ENCODE results near the gene OTUD3. TPM values are rescaled to one million over a fixed set of nuclear protein-coding genes. Genes with fewer than 3 reads are reported as not detected.
A peak's percentile ranks its signal among the peaks of the same experiment; 100 is the strongest.

OTUD3 gene
- total RNA-seq, 1 experiment from 2014 or later, result 14.7 TPM

DNA sequence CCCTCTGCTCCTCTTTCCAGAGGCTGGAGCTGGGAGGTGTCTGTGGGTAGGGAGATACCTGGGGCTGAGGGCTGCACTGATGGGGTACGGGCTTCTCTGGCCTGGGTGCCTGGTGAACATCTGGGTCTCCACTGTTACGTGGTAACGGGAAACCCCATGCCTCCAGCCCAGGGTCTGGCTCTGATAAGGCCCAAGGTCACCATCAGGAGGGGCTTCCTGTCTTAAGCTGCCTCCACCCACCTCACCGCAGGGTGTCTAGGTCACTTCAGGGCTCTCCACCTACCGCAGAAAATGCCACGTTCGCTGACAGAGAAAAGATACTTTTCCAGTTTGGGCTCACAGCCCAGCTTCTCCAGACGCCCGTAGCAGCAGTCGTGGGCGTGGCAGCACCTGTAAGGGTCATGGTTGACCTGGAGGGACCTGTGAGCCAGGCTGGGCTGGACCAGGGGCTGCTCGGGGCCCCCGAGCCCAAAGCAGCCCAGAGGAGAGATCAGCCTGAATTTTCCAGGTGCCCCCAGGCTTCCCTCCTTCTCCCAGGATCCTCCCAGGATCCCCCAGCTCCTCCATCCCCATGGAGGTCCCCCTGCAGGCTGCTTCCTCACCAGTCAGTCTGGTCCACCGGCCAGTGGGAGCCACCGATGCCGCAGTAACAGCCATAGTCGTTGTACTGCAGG, 40.0 kb downstream of the OTUD3 start:
- Mint-ChIP-seq H3K9me3 (ENCODE audit: low read depth, unreplicated experiment) (no peaks in the 10 kb centered on the region), H3K4me3 (ENCODE audit: low read depth, unreplicated experiment) (no peak overlapping the region), H3K4me1 (ENCODE audit: low read depth, unreplicated experiment) (peaks cover 49% of the 10 kb centered on the region), H3K27me3 (ENCODE audit: unreplicated experiment) (no peaks in the 10 kb centered on the region), H3K27ac (ENCODE audit: unreplicated experiment) (peak overlapping the region; percentile 63), H3K36me3 (ENCODE audit: insufficient read depth, unreplicated experiment) (peaks cover 12% of the 10 kb centered on the region)
- BruUV-seq (replicated peaks), result no TSS peak
- no peak for DNase-seq
- TF ChIP-seq, protein P1, sequence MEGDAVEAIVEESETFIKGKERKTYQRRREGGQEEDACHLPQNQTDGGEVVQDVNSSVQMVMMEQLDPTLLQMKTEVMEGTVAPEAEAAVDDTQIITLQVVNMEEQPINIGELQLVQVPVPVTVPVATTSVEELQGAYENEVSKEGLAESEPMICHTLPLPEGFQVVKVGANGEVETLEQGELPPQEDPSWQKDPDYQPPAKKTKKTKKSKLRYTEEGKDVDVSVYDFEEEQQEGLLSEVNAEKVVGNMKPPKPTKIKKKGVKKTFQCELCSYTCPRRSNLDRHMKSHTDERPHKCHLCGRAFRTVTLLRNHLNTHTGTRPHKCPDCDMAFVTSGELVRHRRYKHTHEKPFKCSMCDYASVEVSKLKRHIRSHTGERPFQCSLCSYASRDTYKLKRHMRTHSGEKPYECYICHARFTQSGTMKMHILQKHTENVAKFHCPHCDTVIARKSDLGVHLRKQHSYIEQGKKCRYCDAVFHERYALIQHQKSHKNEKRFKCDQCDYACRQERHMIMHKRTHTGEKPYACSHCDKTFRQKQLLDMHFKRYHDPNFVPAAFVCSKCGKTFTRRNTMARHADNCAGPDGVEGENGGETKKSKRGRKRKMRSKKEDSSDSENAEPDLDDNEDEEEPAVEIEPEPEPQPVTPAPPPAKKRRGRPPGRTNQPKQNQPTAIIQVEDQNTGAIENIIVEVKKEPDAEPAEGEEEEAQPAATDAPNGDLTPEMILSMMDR (IDR thresholded peaks at IDR 0.05; ENCODE audit: unreplicated experiment), result no peak
- intact Hi-C loops (cut with micrococcal nuclease; ENCODE audit: unreplicated experiment), result no loop called here
- CTCF ChIA-PET, result no interaction called here

DNA sequence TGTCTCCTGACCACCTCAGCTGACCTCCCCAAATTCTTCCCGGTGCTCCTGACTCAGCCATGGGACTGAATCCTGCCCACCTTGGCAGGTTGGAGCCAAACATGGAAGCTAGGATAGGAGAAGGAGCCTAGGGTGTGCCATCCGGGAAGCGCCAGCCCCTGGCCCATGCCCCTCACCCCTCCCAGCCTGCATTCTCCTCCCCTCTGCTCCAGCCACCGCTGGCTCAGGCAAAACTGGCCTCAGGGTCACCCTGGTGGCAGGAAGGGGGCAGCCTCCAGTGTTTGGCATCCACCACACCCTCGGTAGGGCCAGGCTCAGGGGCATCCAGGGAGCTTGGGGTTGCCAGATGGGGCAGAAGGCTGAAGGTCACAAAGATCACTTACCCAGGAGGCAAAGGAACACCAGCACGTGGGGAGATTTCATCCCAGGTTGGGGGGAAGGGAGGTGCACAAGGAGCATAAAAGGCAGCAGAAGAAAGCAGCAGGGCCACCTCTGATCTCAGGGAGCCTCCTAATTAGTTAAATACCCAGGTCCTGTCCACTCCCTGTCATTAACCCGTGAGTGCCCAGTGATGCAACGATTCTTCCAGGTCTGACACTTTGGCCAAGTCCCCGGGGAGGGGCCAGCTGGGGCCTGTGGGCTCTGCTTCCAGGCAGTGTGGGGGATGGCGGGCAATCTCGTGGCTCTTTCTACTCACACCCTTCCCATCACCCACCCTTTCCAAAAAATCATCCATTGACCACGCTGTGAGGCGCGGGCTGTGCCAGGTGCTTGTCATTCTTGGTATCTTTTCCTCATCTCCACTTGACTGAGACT, 41.1 kb downstream of the OTUD3 start, which contains the start of gene PLA2G2E:
PLA2G2E (minus strand) TSS at position 481 of the 816 bp plus-strand sequence; CDS start at position 423, 58 bp downstream.
- TF ChIP-seq, protein P1 (IDR thresholded peaks at IDR 0.05; ENCODE audit: unreplicated experiment), result no peak
- CTCF ChIA-PET, result no interaction called here
- Mint-ChIP-seq H3K36me3 (ENCODE audit: insufficient read depth, unreplicated experiment) (peaks cover 7% of the 10 kb centered on the region), H3K27ac (ENCODE audit: unreplicated experiment) (peak within 1 kb of the TSS; percentile 63), H3K4me3 (ENCODE audit: low read depth, unreplicated experiment) (no peak within 1 kb of the TSS), H3K27me3 (ENCODE audit: unreplicated experiment) (no peaks in the 10 kb centered on the region), H3K4me1 (ENCODE audit: low read depth, unreplicated experiment) (peaks cover 46% of the 10 kb centered on the region), H3K9me3 (ENCODE audit: low read depth, unreplicated experiment) (no peaks in the 10 kb centered on the region)
- intact Hi-C loops (cut with micrococcal nuclease; ENCODE audit: unreplicated experiment), result no loop called here
- BruUV-seq (replicated peaks), result no TSS peak
- no peak for DNase-seq

DNA sequence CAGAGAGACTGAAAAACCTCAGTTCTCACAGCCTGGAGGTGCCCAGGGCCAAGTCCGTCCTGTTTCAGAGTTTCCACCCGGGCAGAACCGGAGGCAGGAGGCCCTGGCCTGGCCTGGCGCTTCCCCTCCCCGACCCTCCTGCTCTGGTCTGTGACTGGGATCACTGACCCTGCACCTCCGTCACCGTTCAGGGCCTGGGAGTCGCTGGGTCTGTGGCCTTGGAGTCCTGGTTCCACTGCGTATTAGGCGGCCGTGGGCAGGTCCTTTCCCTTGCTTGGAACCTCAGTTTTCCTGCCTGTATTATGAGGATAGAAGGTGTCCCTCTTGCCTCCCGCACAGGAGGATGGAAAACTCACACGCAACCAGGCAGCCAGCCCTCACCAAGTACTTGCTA, 41.8 kb downstream of the OTUD3 start:
- TF ChIP-seq, protein P1 (IDR thresholded peaks at IDR 0.05; ENCODE audit: unreplicated experiment), result no peak
- CTCF ChIA-PET, result no interaction called here
- intact Hi-C loops (cut with micrococcal nuclease; ENCODE audit: unreplicated experiment), result no loop called here
- Mint-ChIP-seq H3K36me3 (ENCODE audit: insufficient read depth, unreplicated experiment) (peaks cover 5% of the 10 kb centered on the region), H3K4me1 (ENCODE audit: low read depth, unreplicated experiment) (peaks cover 43% of the 10 kb centered on the region), H3K27ac (ENCODE audit: unreplicated experiment) (no peak overlapping the region), H3K27me3 (ENCODE audit: unreplicated experiment) (no peaks in the 10 kb centered on the region), H3K4me3 (ENCODE audit: low read depth, unreplicated experiment) (no peak overlapping the region), H3K9me3 (ENCODE audit: low read depth, unreplicated experiment) (no peaks in the 10 kb centered on the region)
- BruUV-seq (replicated peaks), result no TSS peak
- no peak for DNase-seq

DNA sequence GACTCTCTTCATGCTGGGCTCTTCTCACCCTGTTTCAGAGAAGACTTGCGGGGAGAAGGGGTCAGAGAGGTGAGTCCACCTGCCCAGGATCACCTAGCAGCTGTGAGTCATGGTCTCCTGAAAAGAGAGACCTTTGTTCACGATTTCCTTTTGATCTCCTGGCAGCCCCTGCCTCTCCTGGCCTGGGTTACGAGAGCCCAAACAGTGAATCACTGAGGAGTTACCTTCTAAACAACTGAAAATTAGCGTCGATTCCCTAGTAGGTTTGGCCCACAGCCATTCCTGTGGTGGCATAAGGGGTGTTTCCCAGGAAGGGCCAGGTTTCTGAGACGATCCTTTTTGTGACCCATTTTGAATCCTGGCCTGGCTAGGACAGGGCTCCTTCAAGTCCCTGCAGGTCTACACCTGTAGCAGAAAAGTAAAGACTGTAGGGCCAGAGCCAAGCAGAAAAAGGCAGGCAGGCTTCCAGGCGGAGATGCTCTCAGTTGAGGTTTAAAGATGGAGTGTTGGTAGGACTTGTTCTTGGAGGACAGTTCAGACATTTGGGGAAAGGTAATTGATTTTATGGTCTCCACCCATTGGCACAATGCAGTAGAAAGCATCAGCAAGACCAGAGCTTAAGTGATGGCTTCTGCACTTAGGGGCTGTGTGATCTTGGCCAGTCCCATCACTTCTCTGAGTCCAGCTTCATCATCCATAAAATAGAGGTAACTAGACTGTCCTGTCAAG, 43.3 kb downstream of the OTUD3 start:
- CTCF ChIA-PET, result interaction anchor here (1.3 kb wide), 1 partner anchor 569 kb away, joined by 3 read pairs; no protein-coding TSS in a partner anchor
- Mint-ChIP-seq H3K36me3 (ENCODE audit: insufficient read depth, unreplicated experiment) (peaks cover 5% of the 10 kb centered on the region), H3K9me3 (ENCODE audit: low read depth, unreplicated experiment) (no peaks in the 10 kb centered on the region), H3K4me1 (ENCODE audit: low read depth, unreplicated experiment) (peaks cover 43% of the 10 kb centered on the region), H3K27ac (ENCODE audit: unreplicated experiment) (peak overlapping the region; percentile 92), H3K27me3 (ENCODE audit: unreplicated experiment) (no peaks in the 10 kb centered on the region), H3K4me3 (ENCODE audit: low read depth, unreplicated experiment) (peak overlapping the region; percentile 31)
- DNase-seq, result peak; percentile 82
- intact Hi-C loops (cut with micrococcal nuclease; ENCODE audit: unreplicated experiment), result no loop called here
- TF ChIP-seq, protein P1 (IDR thresholded peaks at IDR 0.05; ENCODE audit: unreplicated experiment), result no peak
- no TSS peak for BruUV-seq (replicated peaks)
